ENCODE data around the gene ANKRD29.

GRCh38 chr18:23572570-23572969 lies 90.1 kb downstream of the ANKRD29 start:
- no peak for TF ChIP-seq YY1 (IDR thresholded peaks at IDR 0.05; ENCODE audit: low read depth)
- TF ChIP-seq TAF1 (IDR thresholded peaks at IDR 0.05; ENCODE audit: low read depth) = no peak
- TF ChIP-seq MAX (IDR thresholded peaks at IDR 0.05) = no peak
- no peak for TF ChIP-seq CEBPB (IDR thresholded peaks at IDR 0.05)
- TF ChIP-seq RAD21 (IDR thresholded peaks at IDR 0.05; ENCODE audit: low read depth) = no peak
- no peak for TF ChIP-seq EGR1 (IDR thresholded peaks at IDR 0.05)
- TF ChIP-seq TCF12 (IDR thresholded peaks at IDR 0.05; ENCODE audit: low read depth) = no peak
